HG02970 (cell line): Measurements from ENCODE around the gene HCRTR2.

Source experiments
- ATAC-seq: cut with Tn5 transposase; IDR thresholded peaks from one replicate; pipeline ENCODE4 v1.9.1; 2021; ENCODE audit warnings: mild to moderate bottlenecking, moderate library complexity, moderate number of reproducible peaks; ENCODE audit not compliant: unreplicated experiment, low FRiP score

The HCRTR2 gene

GRCh38 chr6:55319961-55320695, 145.8 kb downstream of the HCRTR2 start:
- no peak for ATAC-seq

DNA sequence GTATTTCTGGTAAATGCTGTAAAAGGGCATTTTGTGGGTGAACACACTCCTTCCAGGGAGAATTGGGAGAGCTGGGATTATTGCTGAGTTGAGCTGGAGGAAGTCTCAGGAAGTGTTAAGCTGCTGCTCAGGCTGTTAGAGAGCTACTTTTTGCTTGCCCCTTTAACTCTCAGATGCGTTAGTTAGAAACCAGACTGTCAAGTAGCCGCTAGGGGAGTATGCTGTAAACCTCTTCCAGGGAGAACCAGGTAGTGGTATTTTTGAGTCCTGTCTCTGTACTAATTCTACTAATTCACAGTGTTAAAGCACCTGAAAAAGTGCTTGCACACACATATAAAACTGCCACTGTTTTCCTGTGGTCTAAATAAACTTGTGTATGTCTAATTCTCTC, 146.4 kb downstream of the HCRTR2 start:
- no peak for ATAC-seq

- no peak for ATAC-seq
These were observed 152.9 kb downstream of the HCRTR2 start, which contains the start of gene GFRAL for GRCh38 chr6:55327169-55327568. TSS of gene GFRAL (plus strand) at chr6:55327469. CDS start at chr6:55327555, 86 bp downstream.
